Measurements from ENCODE around the gene POLG2. TPM values are rescaled to one million over a fixed set of nuclear protein-coding genes. Genes with fewer than 3 reads are reported as not detected.
A peak's percentile ranks its signal among the peaks of the same experiment; 100 is the strongest.

The POLG2 gene
- total and polyA plus RNA-seq, 7 donors, result 4.1 to 12.2 (median 6.6) TPM

GRCh38 chr17:64527914-64528313 lies 31.1 kb upstream of the POLG2 start:
- WGBS, 3 donors, result 87 to 90% (median 87%) methylated on average over 2 of the region's 2 CpGs
- Histone ChIP-seq H3K4me3 (no peak overlapping the region), H3K9me3 (no peaks in the 10 kb centered on the region), H3K27me3 (ENCODE audit: insufficient read depth in 3 of 3, low read length in 2 of 3) (no peaks in the 10 kb centered on the region), H3K36me3 (ENCODE audit: insufficient read depth in 1 of 2, low read depth in 1 of 2) (peaks cover 16 to 100% of the 10 kb centered on the region in 2 donors), H3K27ac (no peak overlapping the region), H3K4me1 (no peaks in the 10 kb centered on the region)
- DNase-seq, result no peak
- TF ChIP-seq CTCF (IDR thresholded peaks at IDR 0.05), result no peak
- intact Hi-C loops (cut with DNase I), result no loop called here
- no peak for ATAC-seq

- TF ChIP-seq CTCF (IDR thresholded peaks at IDR 0.05), result no peak
- H3K36me3 ChIP-seq (ENCODE audit: insufficient read depth in 1 of 2, low read depth in 1 of 2), result peaks cover 4 to 100% of the 10 kb centered on the region in 2 donors
- intact Hi-C loops (cut with DNase I), result no loop called here
- WGBS, 3 donors, result 92 to 94% (median 92%) methylated on average over 6 of the region's 6 CpGs
- no peaks in the 10 kb centered on the region for H3K27me3 ChIP-seq (ENCODE audit: insufficient read depth in 3 of 3, low read length in 2 of 3)
- no peaks in the 10 kb centered on the region for H3K4me1 ChIP-seq
- no peaks in the 10 kb centered on the region for H3K9me3 ChIP-seq
- H3K27ac ChIP-seq, result no peak overlapping the region
- ATAC-seq, result peak in 1 of 4 donors; percentile 45
- no peak overlapping the region for H3K4me3 ChIP-seq
- DNase-seq, result no peak
Measured at GRCh38 chr17:64520359-64520758, 23.5 kb upstream of the POLG2 start.

- no peak for TF ChIP-seq CTCF (IDR thresholded peaks at IDR 0.05)
- Histone ChIP-seq H3K4me3 (no peak overlapping the region), H3K4me1 (no peaks in the 10 kb centered on the region), H3K9me3 (no peaks in the 10 kb centered on the region), H3K36me3 (ENCODE audit: insufficient read depth in 1 of 2, low read depth in 1 of 2) (peaks cover 8 to 100% of the 10 kb centered on the region in 2 donors), H3K27me3 (ENCODE audit: insufficient read depth in 3 of 3, low read length in 2 of 3) (no peaks in the 10 kb centered on the region), H3K27ac (no peak overlapping the region)
- intact Hi-C loops (cut with DNase I), result no loop called here
- DNase-seq, result no peak
- 90 to 94% (median 92%) methylated on average over 6 of the region's 6 CpGs for WGBS, 3 donors
- ATAC-seq, result no peak
Measured at GRCh38 chr17:64519601-64520000, 22.7 kb upstream of the POLG2 start.

GRCh38 chr17:64515829-64516228 lies 19.0 kb upstream of the POLG2 start:
- no peaks in the 10 kb centered on the region for H3K4me1 ChIP-seq
- H3K4me3 ChIP-seq, result no peak overlapping the region
- intact Hi-C loops (cut with DNase I), result no loop called here
- DNase-seq (no peak), ATAC-seq (no peak)
- peaks cover 10 to 100% of the 10 kb centered on the region in 2 donors for H3K36me3 ChIP-seq (ENCODE audit: insufficient read depth in 1 of 2, low read depth in 1 of 2)
- no peak overlapping the region for H3K27ac ChIP-seq
- no peak for TF ChIP-seq CTCF (IDR thresholded peaks at IDR 0.05)
- no peaks in the 10 kb centered on the region for H3K9me3 ChIP-seq
- 86 to 96% (median 91%) methylated on average over 1 of the region's 1 CpG for WGBS, 3 donors
- H3K27me3 ChIP-seq (ENCODE audit: insufficient read depth in 3 of 3, low read length in 2 of 3), result no peaks in the 10 kb centered on the region

- DNase-seq (no peak), ATAC-seq (no peak)
- H3K27me3 ChIP-seq (ENCODE audit: insufficient read depth in 3 of 3, low read length in 2 of 3), result no peaks in the 10 kb centered on the region
- H3K9me3 ChIP-seq, result no peaks in the 10 kb centered on the region
- intact Hi-C loops (cut with DNase I), result no loop called here
- no peak for TF ChIP-seq CTCF (IDR thresholded peaks at IDR 0.05)
- H3K4me1 ChIP-seq, result no peaks in the 10 kb centered on the region
- H3K36me3 ChIP-seq (ENCODE audit: insufficient read depth in 1 of 2, low read depth in 1 of 2), result peaks cover 10 to 100% of the 10 kb centered on the region in 2 donors
- 75 to 84% (median 75%) methylated on average over 2 of the region's 2 CpGs for WGBS, 3 donors
- H3K27ac ChIP-seq, result no peak overlapping the region
- H3K4me3 ChIP-seq, result no peak overlapping the region
Measured at GRCh38 chr17:64515419-64515818, 18.6 kb upstream of the POLG2 start.
